Ishikawa (cell line): ENCODE measurements around the gene ZNF764.

Source experiments
- CEBPB ChIP-seq: IDR thresholded peaks from 2 replicates; pipeline ENCODE4 v1.6.1; 2012
- CREB1 ChIP-seq: IDR thresholded peaks from 2 replicates; pipeline ENCODE4 v1.6.1; 2012; ENCODE audit warnings: low read depth
- EGR1 ChIP-seq: IDR thresholded peaks from 2 replicates; pipeline ENCODE4 v1.6.1; 2012
- EP300 ChIP-seq: IDR thresholded peaks from 2 replicates; pipeline ENCODE4 v1.6.1; 2012; ENCODE audit warnings: borderline replicate concordance
- FOXM1 ChIP-seq: IDR thresholded peaks from 2 replicates; pipeline ENCODE4 v1.6.1; 2012; ENCODE audit warnings: low read depth, borderline replicate concordance
- MAX ChIP-seq: IDR thresholded peaks from 2 replicates; pipeline ENCODE4 v1.6.1; 2012
- NFIC ChIP-seq: IDR thresholded peaks from 2 replicates; pipeline ENCODE4 v1.6.1; 2012
- RAD21 ChIP-seq: IDR thresholded peaks from 2 replicates; pipeline ENCODE4 v1.6.1; 2012; ENCODE audit warnings: low read depth
- REST ChIP-seq: IDR thresholded peaks from 2 replicates; pipeline ENCODE4 v1.6.1; 2012; ENCODE audit warnings: low read depth, mild to moderate bottlenecking
- TAF1 ChIP-seq: IDR thresholded peaks from 2 replicates; pipeline ENCODE4 v1.6.1; 2012; ENCODE audit warnings: low read depth, mild to moderate bottlenecking
- TCF12 ChIP-seq: IDR thresholded peaks from 2 replicates; pipeline ENCODE4 v1.6.1; 2012; ENCODE audit warnings: low read depth
- TEAD4 ChIP-seq: IDR thresholded peaks from 2 replicates; pipeline ENCODE4 v1.6.1; 2012
- USF1 ChIP-seq: IDR thresholded peaks from 2 replicates; pipeline ENCODE4 v1.6.1; 2012
- YY1 ChIP-seq: IDR thresholded peaks from 2 replicates; pipeline ENCODE4 v1.6.1; 2012; ENCODE audit warnings: low read depth
- ZBTB7A ChIP-seq: IDR thresholded peaks from 2 replicates; pipeline ENCODE4 v1.6.1; 2012; ENCODE audit warnings: low read depth

ZNF764 gene

GRCh38 chr16:30546115-30546514, 12.1 kb downstream of the ZNF764 start:
- TF ChIP-seq FOXM1 = no peak
- TF ChIP-seq EP300 = no peak
- TF ChIP-seq USF1 = no peak
- TF ChIP-seq YY1 = no peak
- no peak for TF ChIP-seq TCF12
- no peak for TF ChIP-seq TAF1
- no peak for TF ChIP-seq CEBPB
- no peak for TF ChIP-seq RAD21
- TF ChIP-seq ZBTB7A = no peak
- no peak for TF ChIP-seq REST
- TF ChIP-seq TEAD4 = no peak
- TF ChIP-seq NFIC = no peak
- no peak for TF ChIP-seq MAX

GRCh38 chr16:30543067-30543466, 15.1 kb downstream of the ZNF764 start:
- TF ChIP-seq CEBPB (no peak), CREB1 (no peak)

- TF ChIP-seq EP300 = no peak
- no peak for TF ChIP-seq NFIC
- no peak for TF ChIP-seq CEBPB
- no peak for TF ChIP-seq FOXM1
- no peak for TF ChIP-seq RAD21
- no peak for TF ChIP-seq ZBTB7A
- TF ChIP-seq MAX = no peak
- no peak for TF ChIP-seq TAF1
- no peak for TF ChIP-seq EGR1
- TF ChIP-seq REST = no peak
- no peak for TF ChIP-seq USF1
- no peak for TF ChIP-seq CREB1
Observed at GRCh38 chr16:30541502-30542329, 16.5 kb downstream of the ZNF764 start.

GRCh38 chr16:30539000-30539964, 18.9 kb downstream of the ZNF764 start:
- TF ChIP-seq RAD21 (no peak), TAF1 (no peak), REST (no peak), EGR1 (no peak), ZBTB7A (no peak), CEBPB (no peak), CREB1 (no peak), EP300 (no peak), MAX (no peak), NFIC (no peak), USF1 (no peak), FOXM1 (no peak), TCF12 (no peak)
